HG03469 (cell line): ENCODE results near the gene AP3B2.
"Not testable (repeated sequence)": the region's sequence is repeated elsewhere in the genome, so short reads cannot be mapped to it uniquely, and the experiment has no call there.

ENCODE experiments used
- ATAC-seq: cut with Tn5 transposase; IDR thresholded peaks from one replicate; pipeline ENCODE4 v1.9.1; 2021; ENCODE audit warnings: mild to moderate bottlenecking, moderate library complexity, moderate number of reproducible peaks; ENCODE audit not compliant: unreplicated experiment

AP3B2 gene, protein sequence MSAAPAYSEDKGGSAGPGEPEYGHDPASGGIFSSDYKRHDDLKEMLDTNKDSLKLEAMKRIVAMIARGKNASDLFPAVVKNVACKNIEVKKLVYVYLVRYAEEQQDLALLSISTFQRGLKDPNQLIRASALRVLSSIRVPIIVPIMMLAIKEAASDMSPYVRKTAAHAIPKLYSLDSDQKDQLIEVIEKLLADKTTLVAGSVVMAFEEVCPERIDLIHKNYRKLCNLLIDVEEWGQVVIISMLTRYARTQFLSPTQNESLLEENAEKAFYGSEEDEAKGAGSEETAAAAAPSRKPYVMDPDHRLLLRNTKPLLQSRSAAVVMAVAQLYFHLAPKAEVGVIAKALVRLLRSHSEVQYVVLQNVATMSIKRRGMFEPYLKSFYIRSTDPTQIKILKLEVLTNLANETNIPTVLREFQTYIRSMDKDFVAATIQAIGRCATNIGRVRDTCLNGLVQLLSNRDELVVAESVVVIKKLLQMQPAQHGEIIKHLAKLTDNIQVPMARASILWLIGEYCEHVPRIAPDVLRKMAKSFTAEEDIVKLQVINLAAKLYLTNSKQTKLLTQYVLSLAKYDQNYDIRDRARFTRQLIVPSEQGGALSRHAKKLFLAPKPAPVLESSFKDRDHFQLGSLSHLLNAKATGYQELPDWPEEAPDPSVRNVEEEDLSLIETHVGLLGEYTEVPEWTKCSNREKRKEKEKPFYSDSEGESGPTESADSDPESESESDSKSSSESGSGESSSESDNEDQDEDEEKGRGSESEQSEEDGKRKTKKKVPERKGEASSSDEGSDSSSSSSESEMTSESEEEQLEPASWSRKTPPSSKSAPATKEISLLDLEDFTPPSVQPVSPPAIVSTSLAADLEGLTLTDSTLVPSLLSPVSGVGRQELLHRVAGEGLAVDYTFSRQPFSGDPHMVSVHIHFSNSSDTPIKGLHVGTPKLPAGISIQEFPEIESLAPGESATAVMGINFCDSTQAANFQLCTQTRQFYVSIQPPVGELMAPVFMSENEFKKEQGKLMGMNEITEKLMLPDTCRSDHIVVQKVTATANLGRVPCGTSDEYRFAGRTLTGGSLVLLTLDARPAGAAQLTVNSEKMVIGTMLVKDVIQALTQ

DNA sequence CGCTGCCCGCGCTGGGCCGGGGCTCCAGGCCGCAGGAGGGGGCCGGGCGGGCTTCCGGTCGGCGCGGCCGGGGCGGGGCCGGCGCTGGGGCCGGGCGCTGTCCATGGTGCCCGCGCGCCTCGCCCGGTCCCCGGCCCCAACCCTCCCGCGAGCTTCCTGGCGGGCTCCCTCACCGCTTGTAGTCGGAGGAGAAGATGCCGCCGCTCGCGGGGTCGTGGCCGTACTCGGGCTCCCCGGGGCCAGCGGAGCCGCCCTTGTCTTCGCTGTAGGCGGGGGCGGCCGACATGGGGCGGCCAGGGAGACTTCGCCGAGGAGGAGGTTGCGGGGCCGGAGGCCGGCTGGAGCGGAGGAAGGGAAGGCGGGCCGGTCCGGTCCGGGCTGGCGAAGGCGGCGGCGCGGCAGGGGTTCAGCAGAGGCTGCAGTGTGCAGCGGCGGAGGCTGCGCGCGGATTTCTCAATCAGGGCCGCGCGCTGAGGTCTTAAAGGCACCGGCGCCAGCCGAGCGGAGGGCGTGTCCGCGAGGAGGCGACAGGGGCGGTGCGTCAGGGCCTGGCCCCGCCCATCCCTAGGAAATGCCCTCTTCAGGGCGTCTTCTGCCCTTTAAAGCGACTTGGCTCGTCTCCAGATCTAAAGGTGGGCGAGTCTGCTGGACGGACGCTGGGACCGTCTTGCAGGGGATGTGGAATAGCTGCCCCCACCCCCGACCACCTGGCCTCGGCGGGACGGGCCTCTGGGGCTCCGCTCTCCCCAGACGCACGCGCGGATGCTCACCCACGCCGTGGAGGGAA lies at the start of gene AP3B2:
TSS of gene AP3B2 (minus strand) at position 455 of the 787 bp plus-strand sequence. CDS start at position 286, 169 bp downstream.
- peak; percentile 80 for ATAC-seq

DNA sequence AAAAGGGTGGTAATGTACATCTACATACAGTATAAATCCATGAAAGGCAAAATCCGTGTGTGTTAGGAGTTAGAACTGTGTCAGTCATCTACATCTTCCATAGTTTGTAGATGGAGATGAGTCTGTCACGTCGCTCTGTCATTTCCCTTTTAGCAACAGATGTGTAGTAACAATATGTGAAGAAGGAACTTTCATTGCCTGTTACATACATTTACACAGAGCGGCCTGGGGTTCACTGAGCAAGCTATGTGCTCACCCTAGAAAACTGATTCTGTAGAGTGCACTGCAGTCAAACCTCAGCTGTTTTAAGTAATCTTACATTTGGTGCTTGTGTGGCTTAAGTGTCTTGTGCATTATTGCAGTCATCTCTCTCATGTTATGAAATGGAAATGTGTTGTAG lies 41.6 kb upstream of the AP3B2 start:
- no peak for ATAC-seq

DNA sequence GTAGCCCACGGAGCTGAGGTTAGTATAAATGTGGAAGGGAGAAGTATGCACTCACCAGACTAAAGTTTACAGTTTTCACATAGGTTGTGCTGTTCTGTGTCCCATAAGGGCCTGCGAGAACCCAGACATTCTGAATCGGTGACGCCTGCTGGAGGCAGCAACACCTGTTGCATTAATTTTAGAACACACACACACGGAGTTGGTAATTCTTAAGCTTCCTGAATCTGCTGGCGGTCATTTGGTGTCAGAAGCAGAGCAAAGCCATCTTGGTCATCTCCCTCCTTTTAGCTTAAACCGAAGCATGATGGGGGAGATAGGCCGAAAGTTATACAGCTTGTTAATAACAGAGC lies 41.1 kb upstream of the AP3B2 start:
- ATAC-seq: no peak

DNA sequence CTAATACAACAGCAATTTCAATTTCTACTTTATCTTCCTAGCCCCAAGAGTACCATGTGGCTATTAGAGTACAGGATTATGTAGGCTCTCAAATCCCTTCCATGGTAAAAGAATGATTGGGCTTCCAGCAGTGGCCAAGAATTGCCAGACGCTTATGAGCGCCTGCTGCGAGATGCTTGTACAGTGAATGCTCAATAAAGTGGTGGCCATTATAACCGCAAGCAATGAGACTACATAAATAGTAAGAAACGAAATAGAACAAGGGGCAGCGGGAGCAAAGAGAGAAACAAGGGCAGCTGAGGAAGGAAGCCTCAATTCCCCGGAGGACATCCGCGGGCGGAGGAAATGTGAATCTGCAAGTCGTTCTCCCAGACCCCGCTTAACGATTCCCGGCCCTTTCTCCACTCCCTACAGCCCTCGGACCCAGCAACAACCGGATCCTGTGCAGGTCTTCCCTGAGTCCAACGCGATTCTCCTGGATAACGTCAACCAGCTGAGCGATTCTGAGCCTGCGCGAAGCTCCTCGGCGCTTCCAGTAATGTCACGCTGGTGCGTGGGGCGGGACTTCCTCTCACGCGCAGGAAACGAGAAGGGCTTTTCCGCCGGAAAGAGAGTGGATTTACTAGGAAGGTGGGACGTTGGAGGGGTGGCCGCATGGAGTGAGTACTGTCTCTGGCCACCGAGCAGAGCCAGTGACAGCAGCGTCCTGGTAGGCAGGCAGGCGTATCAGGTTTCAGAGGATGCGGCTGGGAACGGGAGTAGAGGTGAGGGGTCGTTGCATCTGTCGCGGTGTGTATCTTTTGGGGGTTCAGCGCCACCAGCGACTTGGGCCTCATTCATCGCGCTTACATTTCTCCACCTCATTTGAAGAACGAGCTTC lies 40.5 kb upstream of the AP3B2 start:
- ATAC-seq: no peak

DNA sequence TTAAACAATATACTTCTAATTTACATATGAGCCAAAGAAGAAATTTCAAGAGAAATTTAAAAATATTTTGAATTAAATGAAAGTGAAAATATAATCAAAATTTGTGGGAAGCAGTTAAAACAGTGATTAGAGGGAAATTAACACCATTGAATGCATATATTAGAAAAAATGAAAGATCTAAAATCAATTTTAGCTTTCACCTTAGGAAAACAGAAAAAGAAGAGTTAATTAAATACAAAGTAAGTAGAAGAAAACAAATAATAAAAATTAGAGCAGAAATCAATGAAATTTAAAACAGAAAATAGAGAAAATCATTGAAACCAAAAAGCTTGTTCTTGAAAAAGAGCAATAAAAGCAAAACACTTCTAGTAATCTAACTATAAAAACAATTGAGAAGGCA lies 38.6 kb upstream of the AP3B2 start:
- ATAC-seq: no peak

DNA sequence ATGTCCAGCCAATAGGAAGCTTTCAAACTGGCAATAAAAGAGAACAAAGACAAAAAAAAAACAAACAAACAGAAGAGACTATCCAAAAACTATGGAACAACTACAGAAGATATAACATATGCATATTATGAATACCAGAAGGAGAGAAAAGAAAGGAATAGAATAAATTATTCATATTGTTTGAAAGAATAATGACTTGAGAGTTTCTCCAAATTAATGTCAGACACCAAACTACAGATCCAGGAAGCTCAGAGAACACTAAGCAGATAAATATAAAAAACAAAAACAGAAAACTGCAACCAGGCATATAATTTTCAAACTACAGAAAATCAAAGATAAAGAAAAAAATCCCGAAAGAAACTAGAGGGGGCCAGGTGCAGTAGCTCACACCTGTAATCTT lies 34.1 kb upstream of the AP3B2 start:
- ATAC-seq: no peak

DNA sequence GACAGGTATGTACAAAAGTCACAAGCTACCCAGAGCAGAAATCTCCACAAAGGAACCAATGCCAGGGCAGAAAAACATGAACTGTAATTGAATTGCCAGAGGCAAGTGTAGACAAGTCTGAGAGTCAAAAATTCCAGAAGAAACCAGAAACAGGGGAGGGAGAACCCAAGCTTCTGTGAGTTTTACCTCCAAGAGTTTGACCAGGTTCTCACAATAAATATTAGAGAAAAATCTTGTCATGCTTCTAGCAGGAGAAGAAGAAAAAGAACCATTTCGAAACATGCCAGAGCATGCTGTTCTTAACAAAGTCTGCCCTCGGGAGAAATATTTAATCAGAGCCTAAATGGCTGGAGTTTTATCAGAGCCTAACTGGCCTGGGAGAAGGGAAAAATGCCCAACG lies 32.5 kb upstream of the AP3B2 start:
- ATAC-seq: no peak

DNA sequence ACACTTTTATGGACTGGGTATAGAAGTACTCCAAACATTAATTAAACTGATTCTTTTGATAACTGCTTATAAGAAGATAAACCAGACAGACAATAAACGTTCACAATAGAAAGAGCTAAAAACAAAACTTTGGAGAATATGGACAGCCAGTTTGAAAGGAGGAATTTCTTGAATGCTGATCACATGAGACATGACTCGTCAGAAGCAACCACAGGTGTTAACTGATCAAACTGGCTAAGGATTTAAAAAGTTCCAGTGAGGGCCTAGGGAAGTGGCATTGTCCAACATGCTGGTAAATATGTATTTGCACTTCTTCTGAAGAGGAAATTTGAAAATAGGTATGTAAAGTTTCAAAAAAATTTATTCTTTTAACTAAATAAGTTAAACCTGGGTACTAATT lies 29.4 kb upstream of the AP3B2 start:
- no peak for ATAC-seq

DNA sequence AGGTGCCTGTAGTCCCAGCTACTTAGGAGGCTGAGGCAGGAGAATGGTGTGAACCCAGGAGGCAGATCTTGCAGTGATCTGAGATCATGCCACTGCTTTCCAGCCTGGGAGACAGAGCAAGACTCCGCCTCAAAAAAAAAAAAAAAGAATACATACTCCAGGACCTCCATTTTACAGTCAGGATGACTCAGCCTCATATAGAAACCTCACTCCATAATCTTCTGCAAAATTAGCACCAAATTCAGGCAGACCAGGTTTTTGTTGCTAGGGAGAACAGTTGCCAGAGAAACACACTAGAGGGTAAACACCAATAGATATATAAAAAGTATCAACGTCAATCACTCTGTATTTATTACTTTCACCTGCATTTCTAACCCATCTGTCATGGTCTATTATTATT lies 28.3 kb upstream of the AP3B2 start:
- ATAC-seq: no peak

DNA sequence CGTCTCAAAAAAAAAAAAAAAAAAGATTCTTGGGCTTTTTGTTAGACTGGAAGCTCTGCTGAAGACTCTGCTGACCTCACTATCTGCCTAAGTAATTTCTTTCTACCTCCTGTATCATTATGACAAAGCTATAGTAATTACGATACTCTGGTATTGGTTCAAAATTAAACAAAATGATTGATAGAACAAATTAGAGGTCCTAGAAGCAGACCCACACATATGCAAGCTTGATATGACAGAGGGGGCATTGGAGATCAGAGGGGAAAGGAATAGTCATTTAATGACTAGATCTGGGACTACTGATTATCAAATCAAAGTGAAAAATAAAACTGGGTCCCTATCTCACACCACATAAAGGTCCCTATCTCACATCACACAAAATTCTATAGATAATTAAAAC lies 21.9 kb upstream of the AP3B2 start:
- ATAC-seq: no peak

DNA sequence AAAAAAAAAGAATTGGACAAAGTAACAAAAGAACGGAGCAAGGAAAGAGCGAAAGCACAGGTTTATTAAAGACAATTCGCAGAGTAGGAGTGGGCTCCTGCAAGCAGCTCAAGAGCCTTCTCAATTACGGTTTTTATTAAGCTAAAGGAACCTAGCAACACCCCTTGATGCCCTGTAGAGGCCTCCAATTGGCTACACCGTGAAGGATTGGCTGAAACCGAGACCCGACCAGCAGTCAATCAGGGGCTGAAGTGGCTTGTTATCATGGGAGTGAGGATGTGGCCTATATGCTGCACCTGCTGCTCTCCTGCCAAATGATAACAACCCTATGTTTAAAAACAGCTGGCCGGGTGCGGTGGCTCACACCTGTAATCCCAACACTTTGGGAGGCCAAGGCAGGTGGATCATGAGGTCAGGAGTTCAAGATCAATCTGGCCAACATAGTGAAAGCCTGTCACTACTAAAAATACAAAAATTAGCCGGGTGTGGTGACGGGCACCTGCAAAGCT lies 20.4 kb upstream of the AP3B2 start:
- no peak for ATAC-seq

DNA sequence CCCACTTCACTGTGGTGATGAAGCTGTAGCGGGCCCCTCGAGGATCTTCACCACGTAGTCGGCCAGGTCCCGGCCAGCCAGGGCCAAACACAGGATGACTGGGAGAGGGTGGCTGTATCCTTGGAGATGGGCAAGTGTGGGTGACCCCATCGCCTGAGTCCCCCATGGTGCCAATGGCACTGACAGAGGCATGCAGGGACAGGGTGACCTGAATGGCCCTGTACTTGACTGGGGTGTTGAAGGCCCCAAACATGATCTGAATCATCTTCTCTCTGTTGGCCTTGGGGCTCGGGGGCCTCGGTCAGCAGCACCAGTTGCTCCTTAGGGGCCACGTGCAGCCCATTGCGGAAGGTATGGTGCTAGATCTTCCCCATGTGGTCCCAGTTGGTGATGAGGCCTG lies 17.1 kb upstream of the AP3B2 start:
- ATAC-seq: no peak

DNA sequence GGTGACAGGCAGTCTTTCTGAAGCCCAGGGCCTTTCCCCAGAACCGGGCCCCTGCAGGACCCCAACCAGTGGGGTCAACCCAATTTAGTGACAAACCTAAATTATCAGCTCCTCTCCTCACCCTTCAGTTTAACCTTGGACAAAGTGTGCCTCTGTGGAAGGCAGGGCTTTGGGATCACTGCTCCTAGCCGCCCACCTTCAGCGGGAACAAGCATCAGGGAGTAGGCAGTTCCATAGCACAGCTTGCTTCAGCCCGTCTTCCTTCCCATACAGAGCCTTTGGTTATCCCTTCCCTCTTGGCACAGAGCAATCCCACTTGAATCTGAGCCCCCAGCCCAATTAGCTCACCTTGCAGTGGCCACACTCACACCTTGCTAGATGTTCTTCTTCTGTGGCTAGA lies 5.3 kb upstream of the AP3B2 start:
- ATAC-seq: no peak

DNA sequence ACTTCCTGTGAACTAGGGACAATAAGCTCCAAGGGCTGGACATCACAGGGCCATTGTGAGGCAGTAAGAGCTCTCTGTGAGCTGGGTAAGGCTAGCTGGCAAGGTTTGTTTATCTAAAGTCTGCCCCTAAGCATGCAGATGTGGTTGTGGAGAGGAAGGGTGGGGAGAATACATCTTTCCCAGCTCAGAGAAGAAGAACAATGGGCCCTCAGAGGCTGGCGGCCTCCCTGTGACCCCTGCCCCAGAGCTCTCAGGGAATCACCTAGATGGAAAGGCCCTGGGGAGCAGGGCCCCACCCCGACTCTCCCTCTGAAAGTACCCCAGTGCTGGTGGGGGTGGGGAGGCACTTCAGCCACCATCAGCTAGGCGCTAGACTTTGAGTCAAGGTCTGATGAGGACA lies 4.3 kb upstream of the AP3B2 start:
- no peak for ATAC-seq

DNA sequence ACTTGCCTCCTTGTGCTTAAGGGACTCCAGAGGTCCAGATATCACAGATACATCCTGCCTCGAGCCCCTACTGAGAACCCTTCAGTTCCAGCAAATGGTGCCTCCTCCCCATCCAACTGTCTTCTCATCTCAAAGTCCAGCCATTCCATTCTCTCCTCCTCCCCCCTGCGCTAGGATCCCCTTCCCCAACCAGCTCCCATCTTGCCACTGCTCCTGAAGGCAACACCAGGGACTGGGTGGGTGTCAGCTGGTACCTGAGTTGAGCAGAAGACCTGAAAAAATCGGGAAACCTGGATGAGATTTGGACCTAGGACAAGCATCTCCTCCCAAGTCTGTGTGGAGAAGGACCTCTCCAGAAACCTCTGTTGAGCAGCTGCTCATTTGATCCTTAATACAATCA lies 2.4 kb upstream of the AP3B2 start:
- no peak for ATAC-seq

DNA sequence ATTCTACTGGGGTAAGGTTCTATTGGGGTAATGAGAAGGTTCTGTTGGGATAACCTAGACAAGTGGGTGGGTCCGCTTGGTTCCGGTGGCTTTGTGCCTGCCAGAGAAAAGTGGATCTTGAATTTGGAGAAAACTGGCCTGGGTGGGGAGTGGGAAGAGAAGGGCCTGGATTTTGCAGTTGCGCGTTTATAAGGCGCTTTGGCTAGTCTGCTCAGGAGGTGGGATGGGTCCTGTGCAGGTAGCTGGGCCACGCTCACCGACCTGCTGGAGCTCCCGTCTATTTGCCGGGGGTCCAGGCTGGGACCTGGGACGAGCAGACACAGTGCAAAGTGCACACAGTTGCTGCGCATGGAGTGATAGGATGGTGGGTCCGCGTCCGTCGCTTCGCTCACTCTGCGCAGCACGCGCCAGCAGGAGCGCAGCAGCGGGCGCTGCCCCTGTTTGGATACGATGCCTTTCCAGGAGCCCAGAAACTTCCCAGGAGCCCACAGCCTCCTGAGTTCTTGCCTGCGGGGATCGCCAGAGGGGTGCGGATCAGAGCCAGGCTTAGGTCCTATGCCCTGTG lies 1.3 kb upstream of the AP3B2 start:
- no peak for ATAC-seq

DNA sequence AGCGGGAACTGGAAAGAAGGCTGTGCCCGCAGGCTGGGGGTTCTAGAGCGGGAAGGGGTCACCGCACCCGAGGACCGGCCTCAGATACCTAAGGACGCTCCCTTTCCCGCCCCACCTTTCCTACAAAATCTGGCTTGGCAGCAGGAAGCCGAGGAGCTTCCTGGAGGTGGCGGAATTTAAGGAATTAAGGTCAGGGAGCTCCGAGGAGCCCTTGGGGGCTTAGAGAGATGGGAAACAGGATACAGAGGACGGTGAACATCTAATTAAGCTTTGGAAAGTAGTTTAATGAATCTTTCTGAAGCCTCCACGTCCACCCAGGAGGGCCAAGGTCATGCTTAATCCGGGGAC lies 507 bp upstream of the AP3B2 start:
- no peak for ATAC-seq

DNA sequence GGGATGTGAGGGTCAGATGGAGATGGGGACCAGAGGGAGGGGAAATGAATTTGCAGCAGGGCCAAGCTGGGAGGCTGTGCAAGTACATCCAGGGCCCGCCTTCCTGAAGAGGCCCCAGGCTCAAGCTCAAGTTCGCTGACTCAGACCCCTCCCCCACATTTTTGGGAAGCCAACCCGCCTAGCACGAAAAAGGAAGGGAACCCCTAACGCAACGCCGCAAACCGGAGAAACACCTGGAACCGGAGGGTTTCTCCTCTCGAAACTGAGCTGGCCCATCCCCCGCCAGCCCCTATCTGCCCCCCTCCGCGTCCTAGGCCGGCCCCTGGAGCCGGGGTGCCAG lies 624 bp downstream of the AP3B2 start:
- no peak for ATAC-seq

DNA sequence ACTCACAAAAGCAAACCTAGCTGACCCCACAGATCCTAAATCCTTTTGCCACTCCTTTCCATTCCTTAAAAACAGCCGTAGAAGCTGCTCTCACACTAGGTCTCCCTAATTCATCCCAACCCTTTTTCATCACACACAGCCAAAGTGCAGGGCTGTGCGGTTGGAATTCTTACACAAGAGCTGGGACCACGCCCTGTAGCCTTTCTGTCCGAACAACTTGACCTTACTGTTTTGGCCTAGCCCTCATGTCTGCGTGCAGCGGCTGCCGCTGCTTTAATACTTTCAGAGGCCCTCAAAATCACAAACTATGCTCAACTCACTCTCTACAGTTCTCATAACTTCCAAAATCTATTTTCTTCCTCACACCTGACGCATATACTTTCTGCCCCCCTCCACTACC lies 3.8 kb downstream of the AP3B2 start:
- not testable (repeated sequence) for ATAC-seq

DNA sequence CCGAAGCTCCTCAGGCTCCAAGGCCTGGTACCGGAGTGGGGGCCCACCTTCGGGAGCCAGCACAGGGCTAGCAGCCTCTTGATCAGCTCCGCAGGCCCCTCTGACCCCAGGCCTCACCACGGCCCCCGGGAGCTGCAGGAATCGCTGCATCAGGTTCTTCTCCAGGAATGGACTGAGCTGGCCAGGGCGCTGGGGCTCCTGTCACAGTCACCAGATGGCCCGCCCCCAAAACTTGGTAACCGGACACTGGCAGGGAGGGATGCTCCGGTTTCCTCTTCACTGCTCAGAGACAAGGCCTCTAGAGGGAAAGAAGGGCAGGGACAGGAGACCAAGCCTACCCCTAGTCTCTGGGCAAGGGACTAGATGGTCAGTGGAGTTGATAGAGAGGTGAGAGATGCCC lies 9.9 kb downstream of the AP3B2 start:
- ATAC-seq: no peak
